Kidney tubule cell (primary cell): ENCODE data around the gene NHS.
A peak's percentile ranks its signal among the peaks of the same experiment; 100 is the strongest.
"Not testable (repeated sequence)": the region's sequence is repeated elsewhere in the genome, so short reads cannot be mapped to it uniquely, and the experiment has no call there.

Experiments used
- DNase-seq: peaks from one replicate; pipeline ENCODE4 v3.0.0-alpha.2; 2018; ENCODE audit warnings: low spot score

Gene NHS

GRCh38 chrX:17549107-17549651, 174.2 kb downstream of the NHS start:
- no peak for DNase-seq

- DNase-seq = no peak
Observed at GRCh38 chrX:17550011-17550410, 175.0 kb downstream of the NHS start.

- peak; percentile 58 for DNase-seq
Observed at GRCh38 chrX:17552044-17552650, 177.1 kb downstream of the NHS start.

GRCh38 chrX:17553469-17553868, 178.5 kb downstream of the NHS start:
- peak; percentile 89 for DNase-seq

DNA sequence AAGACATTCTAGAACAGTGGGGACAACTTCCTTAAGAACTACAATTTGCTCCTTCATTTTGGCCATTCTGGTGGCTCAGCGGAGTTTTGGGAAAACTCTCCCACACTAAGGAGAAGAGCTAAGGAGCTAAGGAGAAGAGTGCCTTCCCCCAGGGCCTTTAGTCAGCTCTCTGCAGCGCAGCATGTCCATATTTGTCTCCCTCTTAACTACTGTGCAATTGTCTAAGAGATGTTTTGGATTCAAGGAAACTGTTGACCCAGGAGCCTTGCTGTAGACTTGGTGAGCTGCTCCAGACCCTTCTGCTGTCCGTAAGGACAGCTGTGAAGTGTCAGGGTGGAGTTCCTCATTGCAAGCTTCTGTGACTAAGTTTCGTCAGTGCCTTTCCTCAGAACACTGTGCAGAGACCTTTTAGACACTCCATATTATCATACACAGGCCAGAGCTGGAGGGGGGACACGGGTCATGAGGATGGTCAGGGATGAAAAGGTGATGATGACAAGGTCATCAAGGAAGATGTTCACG, 179.0 kb downstream of the NHS start:
- no peak for DNase-seq

DNA sequence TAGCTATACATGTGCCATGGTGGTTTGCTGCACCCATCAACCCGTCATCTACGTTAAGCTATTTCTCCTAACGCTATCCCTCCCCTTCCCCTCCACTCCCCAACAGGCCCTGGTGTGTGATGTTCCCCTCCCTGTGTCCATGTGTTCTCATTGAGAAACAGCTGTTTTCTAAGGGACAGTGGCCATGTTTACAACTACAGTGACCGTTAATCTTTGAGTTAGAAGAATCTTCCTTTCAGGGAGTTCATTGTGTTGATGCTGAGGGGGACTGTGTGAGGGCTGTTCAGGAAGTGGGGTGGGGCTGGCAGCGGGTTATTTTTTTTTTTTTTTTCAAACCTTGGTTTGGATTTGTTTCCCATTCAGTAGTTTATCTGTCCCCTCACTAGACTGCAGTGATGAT, 179.9 kb downstream of the NHS start:
- no peak for DNase-seq

GRCh38 chrX:17555846-17556245, 180.8 kb downstream of the NHS start:
- DNase-seq = no peak

- peak; percentile 90 for DNase-seq
Observed at GRCh38 chrX:17559728-17560379, 184.9 kb downstream of the NHS start.

- DNase-seq = no peak
Observed at GRCh38 chrX:17560385-17560784, 185.4 kb downstream of the NHS start.

DNA sequence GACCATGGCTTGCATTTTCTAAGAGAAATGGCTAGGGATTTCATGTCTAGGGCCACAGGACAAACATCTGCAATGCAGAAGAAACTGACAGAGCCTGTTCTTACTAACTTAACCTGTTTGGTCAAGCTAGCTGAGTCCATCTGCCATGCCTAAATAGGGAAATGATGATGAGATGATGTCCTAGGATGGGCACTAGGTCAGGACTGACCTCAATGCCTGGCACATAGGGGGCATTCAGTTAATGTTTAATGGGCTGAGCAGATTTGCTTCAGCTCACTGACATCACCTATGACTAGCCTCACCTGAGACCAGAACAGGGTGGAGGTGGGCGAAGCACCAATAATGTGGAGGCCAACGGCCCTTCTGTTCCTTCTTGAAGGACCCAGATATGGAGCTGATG, 188.1 kb downstream of the NHS start:
- peak; percentile 93 for DNase-seq

GRCh38 chrX:17563515-17563914, 188.5 kb downstream of the NHS start:
- peak; percentile 89 for DNase-seq

GRCh38 chrX:17564689-17565409, 189.8 kb downstream of the NHS start:
- peak; percentile 57 for DNase-seq

- DNase-seq = no peak
Observed at GRCh38 chrX:17566740-17567139, 191.7 kb downstream of the NHS start.

DNA sequence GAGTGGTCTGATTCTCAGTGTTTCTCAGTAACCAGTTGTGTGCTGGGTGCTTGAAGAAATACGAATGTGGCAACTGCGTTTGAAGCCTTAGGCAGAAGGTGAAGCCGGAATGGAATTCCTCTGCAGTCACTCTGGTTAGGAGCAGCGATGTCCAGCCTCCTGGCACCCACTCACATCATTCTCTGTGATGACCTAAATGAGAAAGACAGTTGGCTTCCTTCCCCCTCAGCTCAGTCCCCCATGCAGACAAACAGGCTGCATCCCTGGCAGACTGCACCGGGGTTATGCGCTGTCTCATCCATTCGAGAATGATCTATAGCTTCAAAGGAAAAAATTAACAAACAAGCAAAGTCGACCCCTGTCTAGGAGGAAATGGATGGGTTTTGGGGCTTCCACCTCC, 192.2 kb downstream of the NHS start:
- peak; percentile 80 for DNase-seq

DNA sequence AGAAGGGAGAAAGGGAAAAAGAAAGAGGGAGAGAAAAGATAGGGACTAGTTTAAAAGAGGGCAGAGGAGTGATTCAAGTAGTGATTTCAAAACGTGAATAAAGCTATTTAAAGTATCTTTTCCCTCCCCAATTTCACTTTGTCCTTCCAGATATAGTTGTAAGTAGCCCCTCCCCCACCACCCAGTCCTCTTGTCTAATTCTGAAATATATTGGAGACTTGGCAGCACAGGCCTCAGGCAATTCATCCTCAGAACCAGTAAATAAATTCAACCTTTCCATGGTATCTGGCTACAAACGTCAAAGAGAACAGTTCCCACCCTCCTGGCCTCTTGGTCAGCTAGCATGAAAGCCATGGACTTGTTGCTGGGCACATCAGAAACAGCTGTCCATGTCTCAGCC, 192.8 kb downstream of the NHS start:
- DNase-seq = no peak

- not testable (repeated sequence) for DNase-seq
Observed at GRCh38 chrX:17568804-17569203, 193.8 kb downstream of the NHS start.

DNA sequence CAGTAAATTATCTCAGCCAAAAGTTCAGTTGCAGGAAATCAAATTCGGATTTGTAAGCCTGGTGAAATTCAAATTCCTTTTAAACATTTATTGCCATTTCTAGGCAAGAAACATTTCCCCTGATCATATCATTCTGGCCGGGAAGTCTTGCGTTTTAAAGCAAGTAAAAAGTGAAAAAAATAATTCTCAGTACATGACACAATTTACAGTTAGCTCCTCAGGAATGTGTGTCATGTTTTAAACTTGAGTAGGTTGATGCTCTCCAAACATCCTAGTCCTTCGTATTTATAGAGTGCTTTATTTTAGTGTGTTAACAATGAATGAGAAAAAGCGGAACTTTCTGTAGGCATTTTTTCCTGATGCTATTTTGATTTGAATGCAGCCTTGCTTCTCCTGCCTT, 204.0 kb downstream of the NHS start:
- DNase-seq = no peak

- peak; percentile 97 for DNase-seq
Observed at GRCh38 chrX:17580539-17581152, 205.6 kb downstream of the NHS start.

DNA sequence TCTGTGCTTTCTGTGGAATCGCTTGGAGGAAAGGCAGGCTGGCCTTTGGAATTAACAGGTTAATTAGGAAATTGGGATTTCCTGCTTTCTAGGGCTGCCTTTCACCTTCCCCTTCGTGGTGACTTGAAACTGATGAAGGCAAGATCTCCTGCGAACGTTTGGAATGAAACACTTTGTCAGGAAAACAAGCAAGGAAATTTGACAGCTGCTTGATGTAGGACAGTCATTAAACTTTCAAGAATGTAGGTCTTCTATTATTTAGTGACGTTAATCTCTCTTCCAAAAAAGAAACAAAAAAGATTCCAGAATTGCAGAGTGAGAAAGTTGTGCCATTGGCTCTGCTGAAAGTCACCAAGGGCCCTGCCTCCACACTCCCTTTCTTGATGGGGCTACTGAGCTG, 206.6 kb downstream of the NHS start:
- DNase-seq = no peak

DNA sequence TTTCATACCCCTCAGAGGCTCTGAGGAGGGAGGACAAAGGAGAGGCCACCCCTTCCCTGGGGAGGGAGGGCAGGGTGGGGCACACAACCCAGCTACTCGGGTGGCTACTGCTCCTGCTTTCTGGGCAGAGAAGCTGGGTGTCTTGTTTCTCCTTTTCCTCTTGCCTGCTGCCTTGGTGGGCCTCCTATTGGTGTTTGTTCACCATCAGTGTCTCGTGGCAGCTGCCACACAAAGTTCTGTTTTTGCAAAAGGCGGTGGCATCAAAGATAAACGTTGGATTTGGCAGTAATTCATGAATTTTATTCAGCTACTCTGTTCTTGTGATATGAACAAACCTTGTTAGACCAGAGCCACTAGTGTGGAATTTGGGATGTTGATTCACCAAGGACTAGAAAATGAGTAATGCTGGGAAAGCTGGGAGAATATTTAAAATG, 209.3 kb downstream of the NHS start:
- peak; percentile 74 for DNase-seq

GRCh38 chrX:17585006-17585405, 210.0 kb downstream of the NHS start:
- no peak for DNase-seq

DNA sequence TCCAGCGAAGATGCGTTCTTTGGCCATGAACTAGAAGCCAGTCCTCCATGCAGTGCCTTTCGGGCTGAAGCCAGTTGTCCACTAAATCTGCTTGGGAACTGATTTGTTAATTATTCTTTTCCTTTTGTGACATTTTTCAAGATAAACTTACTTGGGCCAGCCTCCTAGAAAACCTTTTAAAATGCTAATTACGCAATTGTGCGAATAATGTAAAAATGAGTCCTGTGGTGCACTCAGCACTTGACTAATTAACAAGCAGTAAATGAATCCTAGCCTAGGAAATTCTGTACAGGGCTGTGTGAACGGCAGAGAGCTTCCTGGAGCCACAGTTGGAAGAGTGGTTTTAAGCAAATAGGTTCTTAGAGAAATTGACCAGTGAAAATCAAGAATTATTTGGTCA, 212.4 kb downstream of the NHS start:
- no peak for DNase-seq
